Thyroid gland (tissue), 4 donors: ENCODE data around the gene NMUR2. TPM values are rescaled to one million over a fixed set of nuclear protein-coding genes. Genes with fewer than 3 reads are reported as not detected.

Experiments
- DNase-seq, 2 donors: peaks; one replicate each; pipeline ENCODE4 v3.0.0-alpha.2; 2019
- H3K27ac ChIP-seq, 3 donors: fragments of 200-600 bp; sonication (generic); 1 replicate in 2 of 3; 2 replicates in 1 of 3; pipeline ENCODE4 v1.5.1; 2016 to 2019; ENCODE audit warnings: mild to moderate bottlenecking in 1 of 3, moderate library complexity in 1 of 3
- H3K27me3 ChIP-seq: fragments of 200-600 bp; sonication (generic); one replicate; pipeline ENCODE4 v1.5.1; 2019
- H3K36me3 ChIP-seq, 2 donors: fragments of 200-600 bp; sonication (generic); one replicate each; pipeline ENCODE4 v1.5.1; 2016 to 2019
- H3K4me1 ChIP-seq, 2 donors: fragments of 200-600 bp; sonication (generic); one replicate each; pipeline ENCODE4 v1.5.1; 2017 to 2019
- H3K4me3 ChIP-seq, 3 donors: fragments of 200-600 bp; sonication (generic); replicated peaks in 1 of 3; 1 replicate in 2 of 3; 2 replicates in 1 of 3; pipeline ENCODE4 v1.5.1; 2016; ENCODE audit warnings: mild to moderate bottlenecking in 1 of 3
- H3K9me3 ChIP-seq: fragments of 200-600 bp; sonication (generic); one replicate; pipeline ENCODE4 v1.5.1; 2017
- CTCF ChIP-seq, 6 experiments: fragments of 200-600 bp in 3 of 6; fragments of 450-650 bp in 3 of 6; sonication (generic) in 3 of 6; IDR thresholded peaks; one replicate each; pipeline ENCODE4 v1.5.1; 2016 to 2019; ENCODE audit warnings: antibody characterized with exemption in 6 of 6, mild to moderate bottlenecking in 2 of 6, inconsistent platforms in 1 of 6, moderate library complexity in 1 of 6
- POLR2A ChIP-seq, 2 donors: fragments of 450-650 bp; IDR thresholded peaks; one replicate each; pipeline ENCODE4 v1.6.1; 2017; ENCODE audit warnings: antibody characterized with exemption in 2 of 2, mild to moderate bottlenecking in 2 of 2, moderate library complexity in 1 of 2
- WGBS, 2 donors: methylation state at CpG; one replicate each; pipeline ENCODE4 v1.1.5; 2017; 5-methylcytosine and 5-hydroxymethylcytosine counted together
- intact Hi-C: fragments of 100-400 bp; cut with DNase I; formaldehyde crosslinking; loops from one replicate; pipeline ENCODE4 v1.15.1; 2023
- total RNA-seq, 4 donors: library from RNA; depleted of rRNA; stranded (reverse); fragments of >200 nt; gene quantifications; one replicate each; pipeline ENCODE4 v1.2.3, GENCODE V29; 2016

The NMUR2 gene
- total RNA-seq, 4 donors from 2014 or later: 0.42 to 1.9 (median 0.59) TPM; not detected in 1

GRCh38 chr5:152404494-152404893 lies 585 bp downstream of the NMUR2 start:
- peaks cover 0 to 9% of the 10 kb centered on the region in 2 donors for H3K4me1 ChIP-seq
- no peak overlapping the region for H3K27ac ChIP-seq
- no peaks in the 10 kb centered on the region for H3K36me3 ChIP-seq
- H3K9me3 ChIP-seq: no peaks in the 10 kb centered on the region
- no peak overlapping the region for H3K4me3 ChIP-seq
- no peak for TF ChIP-seq POLR2A (IDR thresholded peaks at IDR 0.05)
- no peak for TF ChIP-seq CTCF (IDR thresholded peaks at IDR 0.05)
- WGBS, 2 donors: 96 to 98% methylated on average over 21 to 22 of the region's 23 CpGs
- intact Hi-C loops: no loop called here
- no peak for DNase-seq
- no peaks in the 10 kb centered on the region for H3K27me3 ChIP-seq

- no peaks in the 10 kb centered on the region for H3K27me3 ChIP-seq
- no peak overlapping the region for H3K27ac ChIP-seq
- intact Hi-C loops: no loop called here
- WGBS, 2 donors: 74 to 75% methylated on average over 2 of the region's 2 CpGs
- no peaks in the 10 kb centered on the region for H3K9me3 ChIP-seq
- no peak overlapping the region for H3K4me3 ChIP-seq
- no peak for DNase-seq
- no peaks in the 10 kb centered on the region for H3K36me3 ChIP-seq
- TF ChIP-seq CTCF (IDR thresholded peaks at IDR 0.05) (no peak), POLR2A (IDR thresholded peaks at IDR 0.05) (no peak)
- peaks cover 0 to 9% of the 10 kb centered on the region in 2 donors for H3K4me1 ChIP-seq
Measured at GRCh38 chr5:152403046-152403445, 2.0 kb downstream of the NMUR2 start.

- Histone ChIP-seq H3K4me3 (no peak overlapping the region), H3K9me3 (no peaks in the 10 kb centered on the region), H3K27ac (no peak overlapping the region), H3K4me1 (peaks cover 0 to 9% of the 10 kb centered on the region in 2 donors), H3K36me3 (no peaks in the 10 kb centered on the region), H3K27me3 (no peaks in the 10 kb centered on the region)
- DNase-seq: no peak
- TF ChIP-seq CTCF (IDR thresholded peaks at IDR 0.05) (no peak), POLR2A (IDR thresholded peaks at IDR 0.05) (no peak)
- intact Hi-C loops: no loop called here
- 70 to 71% methylated on average over 2 of the region's 2 CpGs for WGBS, 2 donors
Measured at GRCh38 chr5:152400846-152401245, 4.2 kb downstream of the NMUR2 start.

- no peak overlapping the region for H3K4me3 ChIP-seq
- no peaks in the 10 kb centered on the region for H3K9me3 ChIP-seq
- no peaks in the 10 kb centered on the region for H3K4me1 ChIP-seq
- TF ChIP-seq CTCF (IDR thresholded peaks at IDR 0.05): no peak
- no peak for TF ChIP-seq POLR2A (IDR thresholded peaks at IDR 0.05)
- no peak for DNase-seq
- no peaks in the 10 kb centered on the region for H3K36me3 ChIP-seq
- H3K27ac ChIP-seq: no peak overlapping the region
- WGBS, 2 donors: 82 to 90% methylated on average over 1 of the region's 1 CpG
- H3K27me3 ChIP-seq: no peaks in the 10 kb centered on the region
- intact Hi-C loops: no loop called here
Measured at GRCh38 chr5:152397581-152397980, 7.5 kb downstream of the NMUR2 start.

GRCh38 chr5:152393441-152393840 lies 11.6 kb downstream of the NMUR2 start:
- intact Hi-C loops: no loop called here

More at GRCh38 chr5:152393441-152393840, 11.6 kb downstream of the NMUR2 start:
- no peaks in the 10 kb centered on the region for H3K9me3 ChIP-seq
- H3K4me1 ChIP-seq: no peaks in the 10 kb centered on the region
- no peaks in the 10 kb centered on the region for H3K36me3 ChIP-seq
- H3K27me3 ChIP-seq: no peaks in the 10 kb centered on the region
- no peak overlapping the region for H3K4me3 ChIP-seq
- TF ChIP-seq POLR2A (IDR thresholded peaks at IDR 0.05): no peak
- no peak for TF ChIP-seq CTCF (IDR thresholded peaks at IDR 0.05)
- H3K27ac ChIP-seq: no peak overlapping the region
- no peak for DNase-seq
